ENCODE measurements around the gene PAWR.
"Not testable (repeated sequence)": the region's sequence is repeated elsewhere in the genome, so short reads cannot be mapped to it uniquely, and the experiment has no call there.

Gene PAWR

DNA sequence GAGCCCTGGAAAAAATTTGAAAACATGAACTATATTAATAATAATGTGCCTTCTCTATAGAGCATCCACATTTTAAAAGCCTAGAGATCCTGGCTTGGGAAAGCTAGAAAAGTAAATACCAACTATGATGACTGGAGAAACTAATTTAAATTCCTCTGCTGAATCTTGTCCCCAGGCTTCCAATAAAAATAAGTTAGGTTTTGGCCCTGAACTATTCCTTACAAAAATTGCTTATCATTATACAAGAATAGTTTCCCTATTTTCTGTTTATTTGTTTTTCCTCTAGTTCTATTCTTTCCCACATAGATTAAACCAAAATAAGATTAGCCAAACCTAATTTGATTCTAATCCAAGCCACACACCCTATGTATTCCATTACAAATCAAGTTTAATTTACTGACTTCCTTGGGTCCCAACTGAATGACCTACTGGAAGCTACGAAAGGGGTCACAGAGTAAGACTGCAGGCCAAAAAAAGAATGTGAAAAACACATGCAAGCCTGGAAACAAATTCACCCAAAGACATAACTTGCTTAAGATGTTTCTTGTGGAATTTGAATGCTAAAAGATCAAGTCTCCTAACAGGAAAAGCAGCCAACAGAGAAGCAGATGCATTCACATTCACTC, 133.0 kb downstream of the PAWR start:
- peaks cover 3% of the 10 kb centered on the region for H3K9me3 ChIP-seq (ENCODE audit: control insufficient read depth, low read depth, low read length)
- peaks cover 2% of the 10 kb centered on the region for H3K36me3 ChIP-seq (ENCODE audit: control insufficient read depth, low read depth, low read length)
- peaks cover 25% of the 10 kb centered on the region for H3K4me1 ChIP-seq (ENCODE audit: control insufficient read depth, low read depth, low read length)
- H3K4me3 ChIP-seq (ENCODE audit: low read length): no peak overlapping the region
- no peak overlapping the region for H3K9ac ChIP-seq (ENCODE audit: low read length)
- no peaks in the 10 kb centered on the region for H3K27me3 ChIP-seq (ENCODE audit: control insufficient read depth, insufficient read depth, low read length)
- no peak overlapping the region for H3K27ac ChIP-seq (ENCODE audit: low read length)

DNA sequence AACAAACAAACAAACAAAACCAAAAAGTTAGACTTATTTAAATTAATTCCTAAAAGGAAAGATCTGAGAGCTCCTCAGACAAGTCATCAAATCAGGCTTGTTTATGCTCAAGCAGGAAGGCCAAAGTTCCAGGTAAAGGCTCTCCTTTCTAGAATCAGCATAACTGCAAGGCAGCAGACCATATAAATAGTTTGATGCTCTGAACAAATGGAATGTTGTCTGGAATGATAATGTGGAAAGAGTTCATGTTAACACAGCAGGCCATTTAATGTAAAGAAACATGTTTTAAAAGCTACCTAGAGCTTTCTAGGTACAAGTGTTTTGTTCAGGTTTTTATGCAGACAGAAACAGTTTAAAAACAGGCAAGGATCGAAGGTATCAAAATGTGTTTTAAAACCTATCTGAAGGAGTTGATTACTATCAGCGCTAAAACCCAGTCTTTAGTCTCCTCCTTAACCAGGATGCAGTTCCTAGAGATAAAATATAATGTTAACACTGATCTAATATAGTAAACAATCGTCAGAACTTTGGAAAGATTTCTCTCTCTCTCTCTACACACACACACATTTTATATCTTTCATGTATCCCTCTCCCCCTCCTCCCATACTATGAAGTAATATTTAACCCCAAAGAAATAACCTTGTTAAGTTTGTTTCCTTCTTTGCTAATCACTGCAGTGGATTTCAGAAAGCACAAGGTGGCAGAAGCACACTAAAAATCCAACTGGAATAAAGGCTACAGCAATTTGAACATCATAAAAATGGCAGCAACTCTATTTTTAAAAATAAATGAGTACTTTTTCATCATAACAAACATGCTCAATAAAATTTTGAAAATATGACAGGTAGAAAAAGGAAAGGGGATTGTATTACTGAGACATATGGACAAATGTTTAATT, 135.5 kb downstream of the PAWR start:
- no peaks in the 10 kb centered on the region for H3K36me3 ChIP-seq (ENCODE audit: control insufficient read depth, low read depth, low read length)
- H3K27me3 ChIP-seq (ENCODE audit: control insufficient read depth, insufficient read depth, low read length): no peaks in the 10 kb centered on the region
- no peak overlapping the region for H3K4me3 ChIP-seq (ENCODE audit: low read length)
- H3K9ac ChIP-seq (ENCODE audit: low read length): no peak overlapping the region
- H3K9me3 ChIP-seq (ENCODE audit: control insufficient read depth, low read depth, low read length): no peaks in the 10 kb centered on the region
- peaks cover 35% of the 10 kb centered on the region for H3K4me1 ChIP-seq (ENCODE audit: control insufficient read depth, low read depth, low read length)
- H3K27ac ChIP-seq (ENCODE audit: low read length): no peak overlapping the region

DNA sequence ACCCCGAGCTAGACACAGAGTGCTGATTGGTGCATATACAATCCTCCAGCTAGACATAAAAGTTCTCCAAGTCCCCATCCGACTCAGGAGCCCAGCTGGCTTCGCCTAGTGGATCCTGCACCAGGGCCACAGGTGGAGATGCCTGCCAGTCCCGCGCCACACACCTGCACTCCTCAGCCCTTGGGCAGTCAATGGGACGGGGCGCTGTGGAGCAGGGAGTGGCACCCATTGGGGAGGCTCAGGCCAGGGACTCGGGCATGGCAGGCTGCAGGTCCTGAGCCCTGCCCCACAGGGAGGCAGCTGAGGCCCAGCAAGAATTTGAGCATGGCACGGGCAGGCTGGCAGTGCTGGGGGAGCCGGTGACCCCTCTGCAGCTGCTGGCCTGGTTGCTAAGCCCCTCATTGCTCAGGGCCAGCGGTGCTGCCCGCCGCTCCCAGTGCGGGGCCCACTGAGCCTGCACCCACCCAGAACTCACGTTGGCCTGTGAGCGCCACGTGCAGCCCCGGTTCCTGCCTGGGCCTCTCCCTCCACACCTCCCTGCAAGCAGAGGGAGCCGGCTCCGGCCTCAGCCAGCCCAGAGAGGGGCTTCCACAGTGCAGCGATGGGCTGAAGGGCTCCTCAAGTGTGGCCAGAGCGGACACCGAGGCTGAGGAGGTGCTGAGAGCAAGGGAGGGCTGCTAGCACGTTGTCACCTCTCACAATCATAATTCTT, 136.7 kb downstream of the PAWR start:
- no peak overlapping the region for H3K9ac ChIP-seq (ENCODE audit: low read length)
- H3K9me3 ChIP-seq (ENCODE audit: control insufficient read depth, low read depth, low read length): no peaks in the 10 kb centered on the region
- peaks cover 43% of the 10 kb centered on the region for H3K4me1 ChIP-seq (ENCODE audit: control insufficient read depth, low read depth, low read length)
- H3K4me3 ChIP-seq (ENCODE audit: low read length): no peak overlapping the region
- H3K36me3 ChIP-seq (ENCODE audit: control insufficient read depth, low read depth, low read length): no peaks in the 10 kb centered on the region
- H3K27me3 ChIP-seq (ENCODE audit: control insufficient read depth, insufficient read depth, low read length): no peaks in the 10 kb centered on the region
- no peak overlapping the region for H3K27ac ChIP-seq (ENCODE audit: low read length)

DNA sequence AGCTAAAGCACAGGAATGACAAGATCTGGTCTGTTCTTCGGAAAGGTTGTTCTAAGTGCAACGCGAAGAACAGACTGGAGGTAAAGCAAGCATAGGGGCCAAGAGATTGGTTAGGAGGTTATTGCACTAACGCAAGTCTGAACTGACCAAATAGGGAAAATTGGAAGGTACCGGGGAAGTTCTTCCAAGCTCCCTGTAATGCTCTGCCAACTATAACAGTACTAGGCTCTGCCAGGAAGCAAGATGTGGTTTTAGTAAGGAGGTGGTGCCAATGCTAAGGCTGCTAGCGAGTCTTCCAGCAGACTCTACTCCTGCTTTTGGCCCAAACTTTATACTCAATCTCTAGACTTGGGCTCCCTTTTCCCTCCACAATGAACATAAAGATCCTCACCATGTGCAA, 138.6 kb downstream of the PAWR start:
- Histone ChIP-seq H3K4me1 (ENCODE audit: control insufficient read depth, low read depth, low read length) (peaks cover 38% of the 10 kb centered on the region), H3K27ac (ENCODE audit: low read length) (no peak overlapping the region), H3K36me3 (ENCODE audit: control insufficient read depth, low read depth, low read length) (no peaks in the 10 kb centered on the region), H3K4me3 (ENCODE audit: low read length) (no peak overlapping the region), H3K27me3 (ENCODE audit: control insufficient read depth, insufficient read depth, low read length) (no peaks in the 10 kb centered on the region), H3K9me3 (ENCODE audit: control insufficient read depth, low read depth, low read length) (no peaks in the 10 kb centered on the region), H3K9ac (ENCODE audit: low read length) (no peak overlapping the region)

DNA sequence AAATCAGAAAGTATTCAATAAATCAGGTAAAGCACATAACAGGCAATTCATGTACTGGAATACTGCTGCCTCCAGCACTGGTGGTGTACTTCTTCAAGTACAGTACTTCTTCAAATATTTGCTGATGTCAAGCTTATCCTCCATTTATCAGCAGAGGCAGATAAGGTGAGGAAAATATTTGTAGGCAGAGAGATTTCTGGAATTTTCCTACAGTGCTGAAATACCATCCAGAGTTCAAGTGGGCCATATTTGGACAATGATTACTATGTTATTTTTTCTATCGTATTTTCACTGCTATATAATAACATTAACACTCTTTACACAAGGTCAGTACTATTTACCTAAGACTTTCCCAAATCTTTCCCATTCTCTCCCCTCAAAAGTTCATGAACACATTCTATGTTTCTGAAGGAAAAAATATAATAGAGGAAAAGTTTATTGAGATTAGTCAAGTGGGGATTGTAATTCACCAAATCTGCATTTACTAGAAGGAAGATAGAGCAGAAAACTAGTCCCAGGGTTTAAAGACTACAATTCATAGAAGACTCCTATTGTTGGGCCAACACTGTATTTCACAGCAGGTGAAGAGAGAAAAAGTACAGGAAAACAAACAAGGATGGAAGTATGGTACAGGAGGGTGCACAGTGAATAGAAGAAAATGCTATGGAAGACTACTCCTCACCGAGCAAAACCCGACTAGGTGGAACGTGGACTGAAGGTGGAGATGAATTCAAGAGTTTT, 141.1 kb downstream of the PAWR start:
- Histone ChIP-seq H3K4me3 (ENCODE audit: low read length) (no peak overlapping the region), H3K27me3 (ENCODE audit: control insufficient read depth, insufficient read depth, low read length) (no peaks in the 10 kb centered on the region), H3K9ac (ENCODE audit: low read length) (no peak overlapping the region), H3K4me1 (ENCODE audit: control insufficient read depth, low read depth, low read length) (peaks cover 50% of the 10 kb centered on the region), H3K9me3 (ENCODE audit: control insufficient read depth, low read depth, low read length) (no peaks in the 10 kb centered on the region), H3K36me3 (ENCODE audit: control insufficient read depth, low read depth, low read length) (no peaks in the 10 kb centered on the region), H3K27ac (ENCODE audit: low read length) (peak overlapping the region; percentile 3)

DNA sequence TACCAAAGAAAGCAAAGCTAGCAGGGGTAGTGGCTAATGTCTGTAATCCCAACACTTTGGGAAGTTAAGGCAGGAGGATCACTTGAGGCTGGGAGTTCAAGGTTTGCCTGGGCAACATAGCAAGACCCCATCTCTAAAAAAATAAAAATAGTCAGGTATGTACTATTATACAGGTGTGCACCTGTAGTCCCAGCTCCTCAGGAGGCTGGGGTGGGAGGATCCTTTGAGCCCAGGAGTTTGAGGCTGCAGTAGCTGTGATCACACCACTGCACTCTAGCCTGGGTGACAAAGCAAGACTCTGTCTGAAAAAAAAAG, 142.2 kb downstream of the PAWR start:
- Histone ChIP-seq H3K4me1 (ENCODE audit: control insufficient read depth, low read depth, low read length) (peaks cover 50% of the 10 kb centered on the region), H3K36me3 (ENCODE audit: control insufficient read depth, low read depth, low read length) (no peaks in the 10 kb centered on the region), H3K9me3 (ENCODE audit: control insufficient read depth, low read depth, low read length) (no peaks in the 10 kb centered on the region), H3K27ac (ENCODE audit: low read length) (peak overlapping the region; percentile 25), H3K4me3 (ENCODE audit: low read length) (no peak overlapping the region), H3K9ac (ENCODE audit: low read length) (no peak overlapping the region), H3K27me3 (ENCODE audit: control insufficient read depth, insufficient read depth, low read length) (no peaks in the 10 kb centered on the region)

DNA sequence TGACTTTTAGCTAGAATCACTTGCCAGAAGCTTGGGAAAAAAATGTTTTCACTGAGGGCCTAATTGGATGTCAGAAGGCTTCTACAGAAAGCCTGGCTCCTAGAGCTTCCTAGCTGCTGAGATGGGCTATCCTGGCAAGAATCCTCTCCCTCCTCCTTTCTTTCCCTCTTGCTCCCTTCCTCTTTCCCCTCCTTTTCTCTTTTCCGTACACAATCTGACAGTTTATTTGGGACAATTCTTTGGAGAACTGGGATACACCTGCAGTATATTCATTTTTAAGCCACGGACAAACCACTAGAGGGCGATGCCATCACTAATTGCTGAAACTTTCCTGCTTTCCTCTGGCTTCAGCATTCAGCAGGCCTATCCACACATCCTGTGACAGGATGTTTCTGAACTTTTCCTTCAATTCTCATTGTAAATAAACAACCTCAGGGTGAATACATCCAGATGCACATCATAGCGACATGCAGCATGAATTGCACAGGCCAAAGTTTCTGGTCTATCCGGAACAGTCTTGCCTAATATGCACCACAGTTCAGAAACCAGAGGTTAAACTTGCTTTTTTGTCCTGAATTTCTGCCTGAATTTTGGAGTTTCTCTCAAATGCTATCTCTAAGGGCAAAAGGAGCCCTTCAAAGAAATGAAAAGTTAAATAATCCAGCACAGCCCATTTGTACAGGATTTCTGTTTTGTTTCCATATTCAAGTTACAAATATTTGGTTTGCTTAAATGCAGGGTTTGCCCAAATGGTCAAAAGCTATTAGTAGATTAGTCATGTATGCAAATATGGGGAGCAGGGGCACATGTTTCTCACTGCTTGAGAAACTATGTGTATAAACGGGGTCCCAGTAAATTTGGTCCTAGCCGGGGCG, 142.8 kb downstream of the PAWR start:
- peak overlapping the region; percentile 49 for H3K27ac ChIP-seq (ENCODE audit: low read length)
- H3K4me1 ChIP-seq (ENCODE audit: control insufficient read depth, low read depth, low read length): peaks cover 50% of the 10 kb centered on the region
- H3K9me3 ChIP-seq (ENCODE audit: control insufficient read depth, low read depth, low read length): no peaks in the 10 kb centered on the region
- no peaks in the 10 kb centered on the region for H3K27me3 ChIP-seq (ENCODE audit: control insufficient read depth, insufficient read depth, low read length)
- no peak overlapping the region for H3K4me3 ChIP-seq (ENCODE audit: low read length)
- peak overlapping the region; percentile 53 for H3K9ac ChIP-seq (ENCODE audit: low read length)
- no peaks in the 10 kb centered on the region for H3K36me3 ChIP-seq (ENCODE audit: control insufficient read depth, low read depth, low read length)

DNA sequence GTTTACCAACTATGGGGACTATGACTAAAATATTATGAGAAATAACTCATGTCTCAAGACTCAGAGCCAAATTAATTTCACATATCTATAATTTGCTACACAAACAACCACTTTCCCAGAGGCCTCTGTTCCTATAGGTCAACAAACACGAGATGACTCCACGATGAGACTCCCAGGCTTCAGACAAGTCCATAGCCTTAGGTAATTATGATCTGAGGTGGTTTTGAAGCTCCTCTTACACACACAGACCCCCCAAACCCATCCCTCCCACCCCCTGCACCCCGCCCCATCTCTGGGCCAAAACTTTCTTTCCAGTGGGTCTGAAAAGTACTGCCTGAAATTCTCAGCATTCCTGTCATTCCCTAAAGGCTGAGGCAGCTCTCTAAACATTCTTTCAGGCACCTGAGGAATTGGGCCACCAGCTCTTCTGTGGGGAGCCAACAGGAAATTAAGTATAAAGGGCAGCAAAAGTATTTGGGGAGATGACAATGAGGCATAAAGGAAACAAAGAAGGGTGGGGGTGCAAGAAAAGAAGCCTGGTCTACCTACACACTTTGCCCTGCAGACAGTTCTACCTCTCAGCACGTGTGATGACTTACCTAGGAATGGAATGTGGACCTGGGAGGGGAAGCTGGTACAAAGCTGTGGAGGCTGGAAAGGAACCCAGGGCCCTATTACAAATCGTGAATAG, 143.6 kb downstream of the PAWR start:
- no peaks in the 10 kb centered on the region for H3K36me3 ChIP-seq (ENCODE audit: control insufficient read depth, low read depth, low read length)
- no peaks in the 10 kb centered on the region for H3K9me3 ChIP-seq (ENCODE audit: control insufficient read depth, low read depth, low read length)
- H3K27ac ChIP-seq (ENCODE audit: low read length): peak overlapping the region; percentile 54
- peaks cover 50% of the 10 kb centered on the region for H3K4me1 ChIP-seq (ENCODE audit: control insufficient read depth, low read depth, low read length)
- peak overlapping the region; percentile 53 for H3K9ac ChIP-seq (ENCODE audit: low read length)
- no peak overlapping the region for H3K4me3 ChIP-seq (ENCODE audit: low read length)
- H3K27me3 ChIP-seq (ENCODE audit: control insufficient read depth, insufficient read depth, low read length): no peaks in the 10 kb centered on the region

DNA sequence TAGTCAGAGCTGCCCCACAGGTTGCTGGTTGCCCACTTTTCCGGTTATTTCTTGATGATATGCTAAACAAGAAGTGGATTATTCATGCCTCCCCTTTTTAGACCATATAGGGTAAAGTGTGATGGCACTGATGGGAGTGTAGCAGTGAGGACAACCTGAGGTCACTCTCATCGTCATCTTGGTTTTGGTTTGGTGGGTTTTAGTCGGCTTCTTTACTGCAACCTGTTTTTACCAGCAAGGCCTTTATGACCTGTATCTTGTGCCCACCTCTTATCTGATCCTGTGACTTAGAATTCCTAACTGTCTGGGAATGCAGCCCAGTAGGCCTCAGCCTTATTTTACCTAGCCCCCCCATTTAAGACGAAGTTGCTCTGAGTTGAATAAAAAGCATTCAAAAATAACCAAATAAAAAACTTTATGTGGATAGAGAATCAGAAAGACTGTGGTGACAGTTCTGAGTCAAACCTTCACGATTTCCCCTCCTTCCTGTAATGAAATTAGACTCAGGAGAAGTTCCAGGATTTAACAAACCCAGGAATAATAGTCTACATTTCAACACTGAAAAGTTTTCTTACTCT, 144.2 kb downstream of the PAWR start:
- H3K27me3 ChIP-seq (ENCODE audit: control insufficient read depth, insufficient read depth, low read length): no peaks in the 10 kb centered on the region
- peak overlapping the region; percentile 40 for H3K9ac ChIP-seq (ENCODE audit: low read length)
- H3K4me1 ChIP-seq (ENCODE audit: control insufficient read depth, low read depth, low read length): peaks cover 50% of the 10 kb centered on the region
- H3K4me3 ChIP-seq (ENCODE audit: low read length): no peak overlapping the region
- H3K9me3 ChIP-seq (ENCODE audit: control insufficient read depth, low read depth, low read length): no peaks in the 10 kb centered on the region
- H3K27ac ChIP-seq (ENCODE audit: low read length): peak overlapping the region; percentile 54
- H3K36me3 ChIP-seq (ENCODE audit: control insufficient read depth, low read depth, low read length): no peaks in the 10 kb centered on the region

DNA sequence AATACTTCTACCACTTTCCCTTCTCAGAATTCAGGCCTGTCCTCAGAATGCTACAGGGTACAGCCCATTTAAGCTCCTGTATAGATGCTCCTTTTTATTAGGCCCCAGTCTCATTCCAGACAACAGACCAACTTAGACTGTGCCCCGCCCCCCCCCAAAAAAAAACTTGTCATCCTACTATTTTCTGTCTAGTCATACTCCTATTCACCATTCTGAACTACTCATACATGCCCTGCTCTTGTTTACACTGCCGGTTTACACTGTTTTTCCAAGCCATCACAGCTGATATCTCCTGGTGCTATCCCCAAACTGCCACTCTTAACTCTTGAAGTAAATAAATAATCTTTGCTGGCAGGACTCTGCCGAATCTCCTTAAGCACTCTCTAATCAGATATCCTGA, 146.3 kb downstream of the PAWR start:
- peaks cover 32% of the 10 kb centered on the region for H3K4me1 ChIP-seq (ENCODE audit: control insufficient read depth, low read depth, low read length)

More for the DNA sequence above, 146.3 kb downstream of the PAWR start:
- H3K27ac ChIP-seq (ENCODE audit: low read length); H3K27me3 ChIP-seq (ENCODE audit: control insufficient read depth, insufficient read depth, low read length); H3K36me3 ChIP-seq (ENCODE audit: control insufficient read depth, low read depth, low read length); H3K9ac ChIP-seq (ENCODE audit: low read length); H3K4me3 ChIP-seq (ENCODE audit: low read length); H3K9me3 ChIP-seq (ENCODE audit: control insufficient read depth, low read depth, low read length): not testable (repeated sequence)

Measured in iPS-18a (cell line).